ENCODE measurements around the gene FKBP3. TPM values are rescaled to one million over a fixed set of nuclear protein-coding genes. Genes with fewer than 3 reads are reported as not detected.

The FKBP3 gene
- total and polyA plus RNA-seq, 2 of the 13 experiments (the other 11 are each of a cell fraction or from before 2014, with no cell fraction given): 57.0 to 87.6 TPM

- TF ChIP-seq PBX3 (CRISPR knock-in tag; IDR thresholded peaks at IDR 0.05; ENCODE audit: borderline replicate concordance) (0 out of 2 replicates have a peak, but pooled peaks have one; percentile 20), ZNF550 (CRISPR knock-in tag; IDR thresholded peaks at IDR 0.05; ENCODE audit: borderline replicate concordance) (no peak), HDAC2 (CRISPR knock-in tag; IDR thresholded peaks at IDR 0.05) (0 out of 2 replicates have a peak, but pooled peaks have one; percentile 15), ARID2 (CRISPR knock-in tag; IDR thresholded peaks at IDR 0.05; ENCODE audit: borderline replicate concordance) (0 out of 2 replicates have a peak, but pooled peaks have one; percentile 52), SIN3B (IDR thresholded peaks at IDR 0.05; ENCODE audit: low read length) (peak; percentile 46; the same call in 1 of the 2 replicates), ARID5B (CRISPR knock-in tag; IDR thresholded peaks at IDR 0.05) (peak; percentile 52; the same call in 1 of the 2 replicates), POGZ (CRISPR knock-in tag; IDR thresholded peaks at IDR 0.05) (peak; percentile 76), LRRFIP1 (CRISPR knock-in tag; conservative IDR thresholded peaks at IDR 0.05) (no peak), ZNF792 (CRISPR knock-in tag; IDR thresholded peaks at IDR 0.05) (peak; percentile 90), ZSCAN21 (CRISPR knock-in tag; IDR thresholded peaks at IDR 0.05; ENCODE audit: borderline replicate concordance) (no peak), ZNF256 (CRISPR knock-in tag; conservative IDR thresholded peaks at IDR 0.05) (no peak), DMAP1 (CRISPR knock-in tag; IDR thresholded peaks at IDR 0.05) (peak; percentile 79), SMAD3 (CRISPR knock-in tag; IDR thresholded peaks at IDR 0.05) (0 out of 2 replicates have a peak, but pooled peaks have one; percentile 17), MXD1 (CRISPR knock-in tag; IDR thresholded peaks at IDR 0.05) (peak; percentile 62; the same call in 1 of the 2 replicates), THAP7 (CRISPR knock-in tag; IDR thresholded peaks at IDR 0.05) (0 out of 2 replicates have a peak, but pooled peaks have one; percentile 30), TAF1 (CRISPR knock-in tag; IDR thresholded peaks at IDR 0.05) (peak; percentile 82), ZBTB20 (CRISPR knock-in tag; IDR thresholded peaks at IDR 0.05; ENCODE audit: borderline replicate concordance, low read depth) (no peak), HIVEP1 (CRISPR knock-in tag; IDR thresholded peaks at IDR 0.05) (no peak; the same call in 1 of the 2 replicates), ZNF782 (CRISPR knock-in tag; IDR thresholded peaks at IDR 0.05; ENCODE audit: borderline replicate concordance) (0 out of 2 replicates have a peak, but pooled peaks have one; percentile 21), ZFP36 (IDR thresholded peaks at IDR 0.05; ENCODE audit: borderline replicate concordance, low read depth, low read length, partially characterized antibody) (no peak)
Measured at GRCh38 chr14:45083976-45084722, 50.1 kb downstream of the FKBP3 start, which contains the start of gene PRPF39 (continued).
